Right lobe of liver (tissue), 6 donors: ENCODE measurements around the gene DDX10. TPM values are rescaled to one million over a fixed set of nuclear protein-coding genes. Genes with fewer than 3 reads are reported as not detected.
A peak's percentile ranks its signal among the peaks of the same experiment; 100 is the strongest.

Experiments used
- ATAC-seq, 4 donors: fragments of 200-7000 bp; cut with Tn5 transposase; one replicate each; pipeline ENCODE4 v1.9.1; 2020; ENCODE audit warnings: mild to moderate bottlenecking in 4 of 4, moderate library complexity in 4 of 4
- DNase-seq, 3 donors: peaks; one replicate each; pipeline ENCODE4 v3.0.0-alpha.2; 2020
- H3K27ac ChIP-seq, 3 donors: fragments of 200-600 bp; one replicate each; pipeline ENCODE4 v1.8.0; 2022
- H3K27me3 ChIP-seq, 2 donors: fragments of 200-600 bp; one replicate each; pipeline ENCODE4 v1.8.0; 2022
- H3K36me3 ChIP-seq, 4 donors: fragments of 200-600 bp; sonication (generic) in 1 of 4; one replicate each; pipeline versions ENCODE4 v1.5.1 to v1.8.0; 2017 to 2022; ENCODE audit warnings: control low read depth in 1 of 4
- H3K4me1 ChIP-seq, 4 donors: fragments of 200-600 bp; sonication (generic) in 1 of 4; one replicate each; pipeline versions ENCODE4 v1.5.1 to v1.8.0; 2017 to 2022; ENCODE audit warnings: control low read depth in 1 of 4
- H3K4me3 ChIP-seq, 3 donors: fragments of 200-600 bp; one replicate each; pipeline ENCODE4 v1.8.0; 2022
- H3K9me3 ChIP-seq, 4 donors: fragments of 200-600 bp; sonication (generic) in 1 of 4; one replicate each; pipeline versions ENCODE4 v1.5.1 to v1.8.0; 2017 to 2022; ENCODE audit warnings: control low read depth in 1 of 4
- CTCF ChIP-seq, 4 donors: fragments of 200-600 bp in 3 of 4; fragments of 450-650 bp in 1 of 4; IDR thresholded peaks; one replicate each; pipeline versions ENCODE4 v1.5.1 to v1.8.0; 2016 to 2022; ENCODE audit warnings: antibody characterized with exemption in 4 of 4, mild to moderate bottlenecking in 2 of 4
- POLR2A ChIP-seq: fragments of 450-650 bp; IDR thresholded peaks from one replicate; pipeline ENCODE4 v1.6.1; 2017; ENCODE audit warnings: antibody characterized with exemption, mild to moderate bottlenecking
- WGBS: methylation state at CpG from one replicate; pipeline ENCODE4 v1.1.6; 2018; ENCODE audit warnings: low coverage, low lambda C conversion rate; ENCODE audit not compliant: insufficient coverage; ENCODE audit errors: missing lambda C conversion rate; 5-methylcytosine and 5-hydroxymethylcytosine counted together
- intact Hi-C, 2 donors: fragments of 100-400 bp; cut with DNase I; formaldehyde crosslinking; loops; one replicate each; pipeline versions ENCODE4 v1.11.2 to v1.14.1; 2022
- total RNA-seq, 6 experiments: library from RNA; depleted of rRNA in 2 of 6; stranded (reverse); fragments of >200 nt in 2 of 6; fragmentation: NEBNext Ultra II Directional in 3 of 6; extraction: Animal tissue kit (Norgen Biotek cat#: 25700) in 3 of 6; gene quantifications; one replicate each; pipeline versions ENCODE4 v1.1.0 to v1.2.4, GENCODE V29; 2016 to 2023
- donor health status: DM: no; HTN: yes; CAD: no.
- donor health status: DM: no; HTN: no; CAD: no.
- donor health status: DM: no; HTN: no; CAD: no.
- donor health status: DM: no; HTN: yes; CAD: no.
- donor health status: DM: no; HTN: yes; CAD: no.

DDX10 gene
- total RNA-seq, 6 experiments from 2014 or later = 7.4 to 13.6 (median 11.3) TPM

DNA sequence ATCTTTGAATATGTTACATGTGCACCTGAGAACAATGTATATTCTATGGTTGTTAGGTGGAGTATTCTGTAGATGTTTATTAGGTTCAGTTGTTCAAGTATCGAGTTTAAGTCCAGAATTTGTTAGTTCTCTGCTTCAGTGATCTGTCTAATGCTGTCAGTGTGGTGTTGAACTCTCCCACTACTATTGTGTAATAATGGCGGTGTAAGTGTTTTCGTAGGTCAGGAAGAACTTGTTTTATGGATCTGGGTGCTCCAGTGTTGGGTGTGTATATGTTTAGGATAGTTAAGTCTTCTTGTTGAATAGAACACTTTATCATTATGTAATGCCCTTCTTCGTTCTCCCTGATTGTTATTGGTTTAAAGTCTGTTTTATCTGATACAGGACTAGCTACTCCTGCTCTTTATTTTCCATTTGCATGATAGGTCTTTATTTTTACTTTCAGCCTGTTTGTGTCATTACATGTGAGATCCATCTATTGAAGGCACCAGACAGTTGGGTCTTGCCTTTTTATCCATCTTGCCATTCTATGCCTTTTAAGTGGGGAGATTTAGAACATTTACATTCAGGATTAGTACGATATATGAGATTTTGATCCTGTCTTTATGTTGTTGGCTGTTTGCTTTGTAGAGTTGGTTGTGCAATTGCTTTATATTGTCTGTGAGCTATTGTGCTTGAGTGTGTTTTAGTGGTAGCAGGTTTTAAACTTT, 121.6 kb downstream of the DDX10 start:
- 74% methylated on average over 5 of the region's 5 CpGs for WGBS
- H3K9me3 ChIP-seq = no peaks in the 10 kb centered on the region

GRCh38 chr11:108787105-108787504, 122.2 kb downstream of the DDX10 start:
- Histone ChIP-seq H3K4me3 (no peak overlapping the region), H3K4me1 (no peaks in the 10 kb centered on the region), H3K27me3 (no peaks in the 10 kb centered on the region), H3K27ac (no peak overlapping the region), H3K36me3 (no peaks in the 10 kb centered on the region), H3K9me3 (no peaks in the 10 kb centered on the region)
- 96% methylated on average over 6 of the region's 6 CpGs for WGBS
- no peak for ATAC-seq
- DNase-seq = no peak
- intact Hi-C loops = no loop called here
- TF ChIP-seq POLR2A (no peak), CTCF (IDR thresholded peaks at IDR 0.05) (no peak)

More for the DNA sequence above, 121.6 kb downstream of the DDX10 start:
- no peak overlapping the region for H3K4me3 ChIP-seq
- no peaks in the 10 kb centered on the region for H3K36me3 ChIP-seq
- intact Hi-C loops = no loop called here
- ATAC-seq = no peak
- no peaks in the 10 kb centered on the region for H3K4me1 ChIP-seq
- no peak for DNase-seq
- no peak overlapping the region for H3K27ac ChIP-seq
- TF ChIP-seq CTCF (IDR thresholded peaks at IDR 0.05) = no peak
- TF ChIP-seq POLR2A = no peak
- H3K27me3 ChIP-seq = no peaks in the 10 kb centered on the region

- ATAC-seq = no peak
- no peaks in the 10 kb centered on the region for H3K9me3 ChIP-seq
These were observed 123.8 kb downstream of the DDX10 start for GRCh38 chr11:108788565-108789199.

DNA sequence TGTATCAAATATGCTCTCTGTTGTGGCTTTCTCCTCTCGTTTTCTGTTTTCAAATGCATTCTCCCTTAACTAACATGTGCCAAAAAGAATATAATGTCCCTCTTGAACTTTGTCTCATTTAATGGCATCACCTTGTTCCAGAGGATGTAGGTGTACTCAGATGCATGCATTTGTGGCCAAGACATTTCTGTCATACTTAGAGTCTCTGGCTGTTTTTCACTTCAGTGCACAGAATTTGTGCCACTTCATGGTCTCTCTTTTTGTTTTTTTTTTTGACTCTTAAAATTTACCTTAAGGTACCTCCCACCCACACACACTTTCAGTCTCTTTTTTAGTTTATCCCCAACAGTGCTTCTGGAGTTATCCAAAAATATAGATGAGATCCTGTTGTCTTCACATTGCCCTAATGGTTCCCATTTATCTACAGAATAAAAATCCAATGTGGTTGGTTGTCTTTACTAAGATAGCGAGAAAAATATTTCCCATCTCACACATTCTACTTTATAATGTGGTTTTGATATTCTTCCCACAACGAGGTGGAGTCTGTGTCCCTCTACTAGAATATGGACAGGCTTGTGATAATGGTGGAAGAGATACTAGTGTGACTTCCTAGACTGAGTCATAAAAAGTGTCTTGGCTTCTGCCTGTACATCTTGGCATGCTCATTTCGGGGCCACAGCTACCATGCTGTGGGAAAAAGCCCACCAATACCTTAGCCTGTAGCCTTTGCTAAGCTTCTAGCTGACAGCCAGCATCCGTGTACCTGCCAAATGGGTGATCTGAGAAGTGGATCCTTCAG, 125.8 kb downstream of the DDX10 start:
- TF ChIP-seq POLR2A = no peak
- TF ChIP-seq CTCF (IDR thresholded peaks at IDR 0.05) = no peak
- Histone ChIP-seq H3K4me1 (no peaks in the 10 kb centered on the region), H3K27ac (no peak overlapping the region), H3K36me3 (no peaks in the 10 kb centered on the region), H3K9me3 (no peaks in the 10 kb centered on the region), H3K27me3 (no peaks in the 10 kb centered on the region), H3K4me3 (no peak overlapping the region)
- intact Hi-C loops = no loop called here
- WGBS = 76% methylated on average over 3 of the region's 5 CpGs
- ATAC-seq (no peak), DNase-seq (no peak)

More at GRCh38 chr11:108788565-108789199, 123.8 kb downstream of the DDX10 start:
- Histone ChIP-seq H3K36me3 (no peaks in the 10 kb centered on the region), H3K27me3 (no peaks in the 10 kb centered on the region), H3K4me1 (no peaks in the 10 kb centered on the region), H3K27ac (no peak overlapping the region), H3K4me3 (no peak overlapping the region)
- WGBS = 100% methylated on average over 3 of the region's 5 CpGs
- intact Hi-C loops = no loop called here
- TF ChIP-seq CTCF (IDR thresholded peaks at IDR 0.05) (peak in 2 of 4 donors; percentile 9 to 27), POLR2A (no peak)
- DNase-seq = no peak
